Measurements from ENCODE around the gene NEK6.

The NEK6 gene

DNA sequence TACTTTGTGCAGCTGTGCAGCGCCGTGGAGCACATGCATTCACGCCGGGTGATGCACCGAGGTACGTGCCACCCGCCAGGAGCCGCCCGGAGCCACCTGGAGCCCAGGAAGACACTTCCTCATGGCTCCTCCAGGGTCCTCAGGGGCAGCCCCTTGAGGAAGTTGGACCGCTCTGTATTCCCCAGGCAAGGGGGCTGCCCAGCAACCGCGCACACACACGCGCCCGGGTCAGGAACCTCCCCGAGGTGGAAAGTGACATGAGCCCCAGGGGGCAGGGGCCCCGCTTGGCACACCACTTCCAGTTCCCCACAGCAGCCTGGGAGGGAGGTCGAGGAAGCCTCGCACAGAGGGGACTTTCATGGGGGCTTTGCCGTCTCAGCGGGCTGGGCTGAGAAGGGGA is 68.6 kb downstream of the NEK6 start:
- DNase-seq: no peak

DNA sequence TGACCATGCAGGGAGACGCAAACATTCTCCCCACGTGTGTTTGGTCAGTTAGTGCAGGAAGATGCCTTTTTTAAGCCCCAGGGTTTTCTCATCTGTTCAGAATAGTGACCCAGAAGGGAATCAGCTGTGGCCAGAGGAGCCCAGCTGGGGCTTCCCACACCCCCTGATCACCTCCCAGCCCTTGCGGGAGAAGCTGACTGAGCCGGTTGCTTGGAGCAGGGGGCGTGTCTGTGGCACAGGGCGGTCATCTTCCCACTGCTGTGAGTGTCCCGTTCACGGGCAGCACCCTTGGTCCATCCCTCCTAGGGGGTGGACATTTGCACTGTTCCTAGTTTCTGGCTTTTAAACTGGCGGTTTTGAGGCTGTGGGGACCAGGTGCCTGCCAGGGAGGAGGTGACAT is 69.7 kb downstream of the NEK6 start:
- no peak for DNase-seq

DNA sequence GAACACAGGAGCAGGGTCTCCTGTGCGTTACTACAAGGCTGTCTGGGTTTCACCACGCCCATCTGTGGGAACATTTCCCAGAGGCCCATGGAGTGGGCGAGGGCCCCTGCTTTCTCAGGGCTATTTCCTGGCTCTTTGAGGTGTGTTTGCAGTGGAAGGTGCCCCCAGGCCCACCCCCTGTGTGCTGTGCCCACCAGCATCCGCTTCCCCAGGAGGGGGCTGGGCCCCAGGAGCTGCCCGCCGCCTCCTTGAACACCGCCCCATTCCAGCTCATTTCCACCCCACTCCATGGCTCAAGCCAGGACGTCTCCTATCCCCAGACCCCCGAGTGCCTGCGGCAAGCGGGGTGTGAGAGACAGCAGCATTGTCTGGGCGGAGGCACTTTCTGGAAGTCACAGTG is 70.5 kb downstream of the NEK6 start:
- DNase-seq: no peak

DNA sequence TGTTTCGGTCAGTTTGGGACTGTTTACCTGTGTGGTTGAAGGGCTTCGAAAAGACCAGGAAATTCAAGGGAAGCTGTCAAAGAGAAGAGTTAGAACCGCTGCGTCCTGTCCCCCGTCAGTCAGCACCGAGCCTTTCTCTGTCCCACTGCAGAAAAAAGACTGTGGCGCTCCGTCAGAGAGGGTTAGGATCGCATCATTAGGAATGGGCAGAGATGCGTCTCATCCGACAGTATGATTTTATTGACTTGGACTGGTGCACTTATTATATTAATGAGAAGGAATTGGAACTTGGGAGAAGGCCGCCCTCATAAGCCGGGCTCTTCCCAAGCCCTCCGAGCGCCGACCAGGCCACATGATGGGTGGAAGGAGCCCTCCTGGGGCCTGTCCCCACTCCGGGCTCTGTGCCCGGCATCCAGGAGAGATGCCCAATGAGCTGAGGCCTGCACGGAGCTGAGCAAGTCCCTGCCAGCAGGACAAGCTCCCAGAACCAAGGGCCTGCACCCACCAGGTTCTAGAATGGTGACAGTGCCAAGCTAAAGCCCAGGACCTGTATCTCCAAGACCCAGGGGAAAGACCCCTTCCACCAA is 71.5 kb downstream of the NEK6 start:
- no peak for DNase-seq

DNA sequence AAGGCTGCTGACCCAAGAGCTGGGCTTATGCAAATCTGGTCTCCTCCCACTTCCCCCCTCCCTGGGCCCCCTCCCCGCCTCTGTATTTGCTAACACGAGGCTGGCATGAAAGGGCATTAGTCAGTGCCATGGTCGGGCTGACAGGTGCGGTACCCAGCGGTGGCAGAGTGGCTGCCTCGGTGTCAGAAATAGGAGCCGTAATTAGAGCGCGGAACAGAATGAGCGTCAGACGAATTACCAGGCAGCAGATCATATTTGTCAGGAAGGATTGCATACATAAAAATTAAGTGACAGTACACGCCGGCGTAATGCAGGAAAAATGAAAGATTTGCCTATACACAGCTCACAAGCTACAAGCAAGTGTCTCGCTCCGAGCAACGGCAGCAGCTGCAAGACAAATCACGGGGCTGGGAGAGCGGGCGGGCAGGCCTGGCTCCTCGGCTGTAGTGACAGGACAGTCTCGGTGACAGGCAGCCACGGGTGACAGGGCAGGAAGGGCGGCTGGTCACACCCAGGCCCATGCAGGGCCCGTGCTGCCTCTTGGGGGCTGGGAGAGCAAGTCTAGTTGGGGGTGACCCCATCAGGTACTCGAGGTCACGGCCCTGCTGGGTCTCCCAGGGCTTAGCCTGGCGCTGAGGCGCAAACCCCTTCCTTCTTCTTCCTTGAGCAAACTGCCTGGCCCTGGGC is 72.4 kb downstream of the NEK6 start:
- DNase-seq: no peak

DNA sequence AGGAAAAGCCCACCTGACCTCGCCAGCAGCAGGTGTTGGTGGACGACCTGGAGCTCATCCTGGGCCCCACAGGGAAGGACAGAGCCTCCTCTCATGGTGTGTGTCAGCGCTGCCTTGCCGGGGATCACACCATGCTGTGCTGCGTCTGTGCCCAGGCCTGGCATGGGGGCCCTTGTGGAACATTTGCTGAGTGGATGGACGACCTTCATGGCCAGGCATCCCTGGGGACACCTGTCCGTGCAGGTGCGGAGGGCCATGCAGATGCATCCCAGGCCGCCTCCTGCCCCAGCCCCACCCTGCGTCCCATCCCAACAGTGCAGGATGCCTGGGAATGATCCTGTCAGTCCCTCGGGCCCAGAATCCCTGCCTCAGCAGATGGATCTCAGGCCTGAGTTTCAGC is 73.8 kb downstream of the NEK6 start:
- no peak for DNase-seq

DNA sequence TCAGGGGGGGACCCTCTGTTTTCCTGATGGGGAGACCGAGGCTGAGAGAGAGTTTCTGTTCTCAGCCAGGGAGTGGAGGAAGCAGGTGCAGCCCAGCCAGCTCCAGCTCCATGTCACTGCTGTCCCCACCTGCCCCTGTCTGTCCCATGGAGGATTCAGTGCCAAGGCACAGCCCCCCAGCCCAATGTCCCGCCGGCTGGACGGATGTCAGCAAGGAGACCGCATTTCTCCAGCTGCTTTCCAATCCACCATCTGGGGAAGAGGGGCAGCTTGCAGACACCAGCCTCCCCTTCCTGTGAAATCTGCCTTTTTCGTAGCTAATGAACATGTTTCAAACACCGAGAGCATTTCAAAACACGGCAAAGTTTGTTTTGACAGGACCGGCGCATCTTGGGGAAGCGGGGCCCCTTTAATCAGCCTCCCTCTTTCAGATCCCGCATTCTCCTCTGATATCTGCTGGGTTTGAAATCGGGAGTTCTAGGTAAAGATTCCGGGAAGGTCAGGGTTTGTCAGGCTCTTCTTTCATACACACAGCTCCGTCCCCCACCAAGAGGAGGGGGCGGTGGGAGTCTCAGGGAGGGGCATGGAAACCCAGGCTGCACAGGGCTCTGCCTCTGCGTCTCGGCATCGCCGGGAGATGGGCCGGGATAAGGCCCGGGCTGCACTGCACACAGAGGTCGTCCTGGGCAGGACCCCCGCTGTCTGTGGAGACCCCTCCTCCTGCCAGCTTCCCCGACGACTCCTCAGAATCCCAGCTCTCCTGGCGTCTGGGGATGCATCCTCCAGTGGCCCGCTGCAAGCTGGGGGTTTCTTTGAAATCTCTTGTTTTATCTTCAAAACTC is 74.8 kb downstream of the NEK6 start:
- DNase-seq: no peak

DNA sequence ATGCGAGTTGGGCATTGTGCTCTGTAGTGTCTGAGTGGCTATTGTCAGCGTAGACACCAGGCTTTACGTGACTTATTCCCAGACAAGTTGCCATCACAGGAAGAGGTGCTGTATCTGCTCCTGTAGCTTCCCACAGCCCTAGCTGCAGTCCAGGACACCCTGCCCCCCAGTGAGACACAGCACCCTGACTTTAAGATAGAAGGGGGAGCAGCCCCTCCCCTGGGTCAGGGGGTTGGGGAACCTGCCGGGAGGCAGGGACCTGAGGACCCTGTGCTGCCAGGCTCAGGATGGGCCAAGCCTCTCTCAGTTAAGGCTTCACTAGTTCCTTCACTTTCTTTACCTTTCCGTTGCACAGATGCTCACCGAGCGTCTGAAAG is 75.4 kb downstream of the NEK6 start:
- no peak for DNase-seq

DNA sequence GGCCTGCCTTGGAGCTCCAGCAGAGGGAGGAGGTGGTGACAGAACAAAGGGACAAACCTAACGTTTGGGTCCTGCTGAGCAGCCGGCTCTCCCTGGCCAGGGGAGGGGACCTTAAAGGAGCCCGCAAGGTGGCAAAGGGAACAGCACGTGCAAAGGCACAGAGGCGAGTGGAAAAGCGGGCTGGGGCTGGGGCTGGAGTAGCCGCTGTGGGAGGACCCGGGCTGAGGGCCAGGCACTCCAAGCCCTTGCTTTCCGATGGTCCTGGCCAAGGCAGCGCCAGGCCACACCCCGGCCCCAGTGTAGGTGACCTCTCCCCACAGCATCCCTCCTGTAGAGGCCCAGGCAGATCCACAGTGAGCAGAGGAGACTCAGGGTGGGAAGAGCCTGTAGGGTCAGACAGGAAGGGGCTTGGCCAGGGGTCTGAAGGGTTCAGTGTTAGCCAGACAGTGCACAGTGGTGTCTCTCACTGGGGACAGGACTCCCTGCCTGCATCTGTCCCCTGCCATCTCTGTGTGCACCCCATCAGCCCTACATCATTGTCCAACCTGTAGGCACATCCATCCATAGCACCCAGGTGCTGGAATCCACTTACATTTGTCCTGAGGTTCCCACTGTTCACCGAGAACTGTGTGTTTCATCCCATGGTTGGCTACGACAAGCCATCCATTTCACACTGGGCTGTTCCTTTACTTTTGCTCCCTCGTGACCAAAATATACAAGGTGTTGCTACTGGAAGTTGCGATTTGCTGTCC is 77.0 kb downstream of the NEK6 start:
- DNase-seq: no peak

DNA sequence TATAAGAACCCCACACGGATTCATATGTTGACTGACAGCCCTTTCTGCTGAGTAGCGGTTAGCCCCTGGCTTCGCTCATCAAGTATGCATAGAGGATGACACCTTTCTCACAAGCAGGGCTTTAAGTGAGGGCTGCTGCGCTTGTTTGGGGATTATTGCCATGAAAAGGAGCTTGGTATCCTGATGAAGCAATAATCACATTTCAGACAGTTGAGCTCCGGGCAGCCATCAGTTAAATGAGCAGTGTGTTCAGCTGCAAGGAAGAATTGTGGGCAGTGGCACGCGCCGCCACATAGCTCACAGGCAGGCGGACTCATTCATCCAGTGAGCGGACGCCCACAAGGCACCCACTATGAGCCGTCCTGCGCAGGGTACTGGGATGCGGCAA is 77.6 kb downstream of the NEK6 start:
- DNase-seq: no peak

DNA sequence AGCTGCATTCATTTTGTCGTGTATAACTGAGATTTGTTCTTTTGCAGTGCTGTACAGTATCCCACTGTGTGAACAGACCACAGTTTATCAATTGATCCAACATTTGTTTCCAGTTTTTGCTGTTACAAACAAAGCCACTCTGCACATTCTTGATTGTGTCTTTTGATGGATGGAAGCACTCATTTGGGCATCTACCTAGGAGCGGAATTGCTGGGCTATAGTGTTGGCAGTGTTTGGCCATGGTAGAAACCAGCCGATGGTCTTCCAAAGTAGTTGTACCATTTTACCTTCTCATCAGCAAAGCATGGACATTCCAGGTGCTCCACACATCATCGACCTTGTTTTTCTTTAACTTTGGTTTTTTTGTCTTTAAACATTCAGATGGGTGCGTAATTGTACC is 79.8 kb downstream of the NEK6 start:
- no peak for DNase-seq

DNA sequence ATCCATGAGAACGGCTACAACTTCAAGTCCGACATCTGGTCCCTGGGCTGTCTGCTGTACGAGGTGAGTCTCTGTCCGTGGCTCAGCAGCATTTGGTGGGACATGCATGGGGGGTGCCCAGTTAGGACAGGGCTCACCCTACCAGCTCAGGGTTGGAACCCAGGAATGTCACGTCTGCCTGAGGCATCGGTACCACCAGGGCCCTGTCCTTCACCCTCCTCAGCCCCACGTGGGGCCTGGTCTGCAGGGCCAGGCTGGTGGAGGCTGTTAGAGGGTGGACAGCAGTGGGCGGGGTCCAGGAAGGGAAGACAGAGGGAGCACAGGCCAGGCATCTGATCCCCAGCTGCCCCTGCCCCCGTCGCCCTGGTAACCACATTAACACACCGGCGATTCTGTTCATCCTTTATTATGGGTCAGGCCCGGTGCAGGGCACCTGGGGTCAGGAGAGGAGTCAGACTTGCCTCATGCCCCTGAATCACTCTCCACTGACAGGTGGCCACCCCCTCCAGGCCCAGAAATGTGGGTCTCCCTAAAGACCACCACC is 81.9 kb downstream of the NEK6 start:
- no peak for DNase-seq

DNA sequence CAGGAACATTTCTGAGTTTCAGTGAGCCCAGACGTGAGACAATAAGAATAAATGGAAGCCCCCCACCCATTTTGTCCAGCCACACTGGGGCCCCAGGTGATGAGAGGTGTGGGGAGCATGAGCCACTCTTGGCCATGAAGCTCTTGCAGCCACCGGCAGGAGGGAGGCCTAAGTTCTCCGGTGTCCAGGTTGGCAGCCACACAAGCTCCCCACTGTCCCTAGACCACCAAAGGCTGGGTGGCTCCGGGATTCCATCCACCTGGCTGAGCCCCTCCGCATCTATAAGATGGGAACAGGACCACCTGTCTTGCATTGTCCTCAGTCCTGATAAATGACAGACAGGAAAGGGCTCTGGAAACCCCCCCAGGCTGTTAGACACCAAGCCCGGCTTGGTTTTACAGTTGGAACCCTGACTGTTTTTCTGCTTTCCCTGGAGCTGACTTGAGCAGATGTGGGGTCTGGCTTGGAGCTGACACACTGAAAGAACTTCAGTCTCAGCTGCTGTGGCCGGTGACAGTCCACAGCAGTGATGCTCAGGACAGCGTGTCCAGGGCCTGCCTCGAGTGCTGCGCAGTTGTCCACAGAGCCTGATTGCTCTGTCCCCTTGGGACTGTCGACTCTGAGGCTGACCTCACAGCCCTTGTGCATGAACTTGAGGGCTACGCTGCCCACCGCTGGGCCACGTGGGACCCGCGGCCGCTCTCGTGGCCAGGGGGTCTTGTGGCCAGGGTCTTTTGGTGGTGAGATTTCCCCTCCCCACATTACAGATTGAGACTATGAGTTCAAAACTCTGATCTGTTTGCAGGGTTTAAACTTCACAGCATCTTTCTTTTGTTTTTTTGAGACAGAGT is 82.7 kb downstream of the NEK6 start:
- DNase-seq: no peak

DNA sequence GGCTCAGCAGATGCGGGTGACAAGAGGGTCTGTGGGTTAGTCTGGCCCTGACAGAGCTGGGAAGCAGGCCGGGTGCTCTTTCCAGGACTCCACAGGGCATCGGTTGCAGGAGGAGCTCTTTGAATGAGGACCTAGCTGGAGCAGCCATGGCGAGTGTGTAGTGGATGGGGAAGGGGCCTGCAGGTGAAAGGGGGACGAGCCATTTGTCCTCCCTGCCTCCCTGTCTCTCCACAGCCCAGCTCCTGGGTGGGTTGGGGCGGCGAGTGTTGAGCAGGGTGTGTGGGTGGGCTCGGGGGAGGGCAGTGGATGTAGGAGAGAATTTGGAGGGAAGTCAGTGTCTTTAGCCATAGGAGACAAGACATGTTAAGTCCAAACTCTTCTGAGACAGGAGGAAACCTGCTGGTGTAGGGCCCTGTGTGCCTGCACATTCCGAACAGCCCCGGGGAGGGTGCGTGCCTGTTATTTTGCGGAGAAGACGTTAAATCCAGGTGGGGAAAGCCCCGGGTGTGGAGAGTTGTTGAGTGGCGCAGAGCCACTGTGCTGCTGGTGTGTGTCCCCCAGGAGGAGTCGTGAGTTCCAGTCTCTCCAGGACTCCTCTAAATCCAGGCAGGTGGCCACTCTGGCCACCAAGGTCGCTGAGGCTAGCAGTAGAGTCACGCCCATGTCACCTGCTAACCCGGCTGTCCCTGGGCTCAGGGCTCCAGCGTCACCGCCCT is 83.9 kb downstream of the NEK6 start:
- DNase-seq: no peak

DNA sequence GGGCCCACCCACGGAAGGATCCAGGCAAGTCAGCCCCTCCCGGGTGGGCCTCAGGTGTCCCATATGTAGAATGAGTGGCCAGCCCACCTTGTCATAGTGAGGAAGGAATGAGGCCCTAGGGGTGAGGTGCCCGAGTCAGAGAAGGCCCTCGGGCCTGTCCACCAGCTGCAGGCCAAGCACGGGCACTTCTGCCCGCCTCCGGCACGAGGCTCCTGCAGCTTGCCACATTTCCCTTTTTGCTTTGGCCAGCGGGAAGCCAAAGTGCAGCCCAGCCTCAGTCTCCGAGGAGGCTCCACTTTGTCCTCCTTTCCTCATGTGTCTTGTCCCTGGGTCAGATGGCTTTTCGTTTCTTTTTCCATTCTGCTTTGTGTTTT is 84.6 kb downstream of the NEK6 start:
- DNase-seq: no peak

DNA sequence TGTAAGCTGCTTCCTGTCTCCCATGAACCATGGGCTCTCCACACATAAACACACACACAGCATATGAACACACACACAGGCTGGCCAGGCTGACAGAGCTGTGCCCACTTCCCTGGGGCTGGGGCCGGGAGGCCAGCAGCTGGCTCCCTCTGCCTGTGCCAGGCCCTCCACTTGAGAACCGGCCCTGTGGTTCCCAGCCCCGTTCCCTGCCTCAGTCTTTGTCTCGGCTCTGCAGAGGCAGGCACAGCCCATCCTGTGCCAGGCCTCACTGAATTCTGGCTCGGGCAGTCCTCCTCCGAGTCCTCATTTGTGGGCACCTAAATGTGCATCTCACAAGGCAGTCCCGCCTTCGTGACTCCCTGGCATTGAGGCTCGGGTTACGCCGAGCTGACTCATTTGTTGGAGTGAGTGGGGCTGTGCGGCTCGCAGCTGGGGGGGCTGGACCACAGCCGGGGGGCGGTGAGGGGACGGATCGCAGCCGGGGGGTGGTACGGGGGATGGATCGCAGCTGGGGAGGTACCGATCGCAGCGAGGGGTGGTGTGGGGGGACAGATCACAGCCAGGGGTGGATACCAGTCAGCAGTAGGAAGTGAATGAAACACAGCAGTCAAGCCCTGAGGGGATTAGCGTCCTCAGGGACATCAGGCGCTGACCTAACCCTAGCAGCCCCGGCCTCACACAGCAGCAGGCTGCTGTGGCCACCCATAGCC is 85.2 kb downstream of the NEK6 start:
- peak; percentile 28 to 39 for DNase-seq

DNA sequence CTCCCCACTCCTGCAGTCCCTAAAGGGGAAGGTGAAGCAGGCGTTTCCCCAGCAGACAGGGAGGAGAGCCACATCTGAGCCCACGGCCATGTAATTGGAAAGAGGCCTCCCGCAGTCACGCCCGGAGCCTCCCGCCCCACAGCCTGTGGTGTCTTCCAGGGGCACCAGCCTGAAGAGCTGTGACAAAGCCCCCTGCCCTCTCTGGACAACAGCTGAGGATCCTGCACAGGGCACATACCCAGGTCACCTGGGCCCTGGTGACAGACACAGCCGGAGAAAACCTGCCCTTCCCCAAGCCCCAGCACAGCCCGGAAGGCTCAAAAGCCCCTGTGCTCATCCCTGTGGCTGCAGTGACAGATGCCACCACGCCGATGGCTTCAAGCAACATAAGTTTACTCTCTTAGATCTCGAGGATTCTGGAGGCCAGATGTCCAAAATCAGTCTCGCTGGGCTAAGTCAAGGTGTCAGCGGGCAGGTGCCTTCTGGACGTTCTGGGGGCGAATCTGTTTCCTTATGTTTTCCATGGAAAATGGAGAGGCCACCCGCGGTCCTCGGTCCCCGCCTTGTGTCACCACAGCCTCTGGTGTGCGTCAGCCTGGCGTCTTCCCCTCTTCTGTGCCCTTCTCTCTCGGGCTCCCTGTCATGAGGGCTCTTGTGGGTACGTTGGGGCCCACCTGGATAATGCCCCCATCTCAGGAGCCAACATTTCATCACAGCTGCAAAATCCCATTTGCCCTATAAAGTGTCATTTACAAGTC is 86.0 kb downstream of the NEK6 start:
- DNase-seq: no peak

DNA sequence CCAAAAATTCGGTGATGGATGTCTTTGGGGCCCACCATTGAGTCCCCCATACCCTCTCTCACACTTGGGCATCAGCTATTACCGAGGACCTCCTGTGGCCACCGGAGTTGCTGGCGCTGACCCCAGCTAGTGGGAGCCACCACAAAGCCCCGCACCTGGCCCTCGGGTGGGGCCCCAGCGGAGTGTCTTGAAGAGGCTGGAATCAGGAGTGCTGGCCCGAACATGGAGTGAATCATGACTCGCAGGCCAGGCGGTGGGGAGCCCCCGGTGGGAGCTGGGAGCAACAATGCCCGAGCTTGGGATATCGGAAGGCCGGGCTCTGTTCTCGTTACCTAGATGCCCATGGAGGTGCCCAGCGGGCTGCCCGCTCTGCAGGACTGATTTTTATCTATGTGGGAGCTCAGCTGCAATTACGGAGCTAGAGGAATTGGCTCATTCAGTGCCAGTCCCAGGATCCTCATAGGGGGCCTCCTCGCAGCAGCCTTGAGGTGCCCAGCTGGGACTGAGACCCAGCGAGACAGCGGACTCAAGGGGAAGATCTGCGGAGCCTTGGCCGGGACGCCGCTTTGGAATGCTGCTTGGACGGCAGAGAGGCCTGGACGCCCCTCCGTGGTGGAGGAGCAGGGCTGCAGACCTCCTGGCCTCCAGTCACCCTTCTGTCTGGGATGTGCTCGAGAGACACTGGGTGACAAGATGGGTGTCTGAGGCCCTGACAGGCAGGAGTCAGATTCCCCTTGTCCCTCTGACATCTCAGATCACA is 86.7 kb downstream of the NEK6 start:
- DNase-seq: no peak

DNA sequence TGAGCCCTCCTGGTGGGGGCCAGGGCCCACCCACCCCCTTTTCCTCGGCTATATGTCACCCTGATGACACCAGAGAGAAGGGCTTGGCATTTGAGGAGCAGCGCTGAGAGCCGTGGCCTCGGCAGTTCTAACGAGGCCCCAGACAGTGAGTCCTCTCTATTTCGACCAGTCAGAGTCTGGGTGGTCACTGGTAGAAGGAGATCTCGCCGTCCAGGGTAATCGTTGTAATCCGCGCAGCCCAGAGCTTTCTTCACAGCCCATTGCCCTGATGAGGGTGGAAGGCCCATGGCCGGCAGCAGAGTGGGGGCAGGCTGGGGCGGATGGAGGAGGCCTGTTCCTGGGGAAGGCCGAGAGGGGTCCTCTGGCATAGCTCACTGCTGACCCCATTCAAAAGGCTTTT is 87.3 kb downstream of the NEK6 start:
- DNase-seq: no peak
